Measurements from ENCODE around the gene SUPT3H.

DNA sequence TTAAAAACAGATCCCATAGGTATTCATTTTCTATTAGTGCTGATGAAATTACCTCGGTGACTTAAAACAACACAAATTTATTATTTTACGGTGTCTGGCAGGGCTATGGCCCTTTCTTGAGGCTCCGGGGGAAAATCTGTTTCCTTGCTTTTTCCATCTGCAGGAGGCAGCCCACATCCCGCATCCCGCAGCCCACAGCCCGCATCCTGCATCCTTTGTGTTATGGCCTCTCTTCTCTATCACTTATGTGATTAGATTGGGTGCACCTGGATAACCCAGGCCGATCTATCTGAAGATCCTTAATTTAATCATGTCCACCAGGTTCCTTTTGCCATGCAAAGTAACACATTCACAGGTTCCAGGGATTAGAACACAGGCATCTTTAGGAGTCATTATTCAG, 582.4 kb downstream of the SUPT3H start:
- TF ChIP-seq, protein P1, sequence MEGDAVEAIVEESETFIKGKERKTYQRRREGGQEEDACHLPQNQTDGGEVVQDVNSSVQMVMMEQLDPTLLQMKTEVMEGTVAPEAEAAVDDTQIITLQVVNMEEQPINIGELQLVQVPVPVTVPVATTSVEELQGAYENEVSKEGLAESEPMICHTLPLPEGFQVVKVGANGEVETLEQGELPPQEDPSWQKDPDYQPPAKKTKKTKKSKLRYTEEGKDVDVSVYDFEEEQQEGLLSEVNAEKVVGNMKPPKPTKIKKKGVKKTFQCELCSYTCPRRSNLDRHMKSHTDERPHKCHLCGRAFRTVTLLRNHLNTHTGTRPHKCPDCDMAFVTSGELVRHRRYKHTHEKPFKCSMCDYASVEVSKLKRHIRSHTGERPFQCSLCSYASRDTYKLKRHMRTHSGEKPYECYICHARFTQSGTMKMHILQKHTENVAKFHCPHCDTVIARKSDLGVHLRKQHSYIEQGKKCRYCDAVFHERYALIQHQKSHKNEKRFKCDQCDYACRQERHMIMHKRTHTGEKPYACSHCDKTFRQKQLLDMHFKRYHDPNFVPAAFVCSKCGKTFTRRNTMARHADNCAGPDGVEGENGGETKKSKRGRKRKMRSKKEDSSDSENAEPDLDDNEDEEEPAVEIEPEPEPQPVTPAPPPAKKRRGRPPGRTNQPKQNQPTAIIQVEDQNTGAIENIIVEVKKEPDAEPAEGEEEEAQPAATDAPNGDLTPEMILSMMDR (conservative IDR thresholded peaks at IDR 0.05 in 1 of 2, IDR thresholded peaks at IDR 0.05 in 1 of 2; ENCODE audit: extremely low read depth in 1 of 2, insufficient read depth in 1 of 2, low read depth in 1 of 2, low read length in 2 of 2) = no peak
- no peak for TF ChIP-seq EZH2 (IDR thresholded peaks at IDR 0.05; ENCODE audit: borderline replicate concordance, low read length)

All from mammary epithelial cell (primary cell).